Tongue (tissue), 2 donors: Measurements from ENCODE around the gene MUTYH. TPM values are rescaled to one million over a fixed set of nuclear protein-coding genes. Genes with fewer than 3 reads are reported as not detected.
A peak's percentile ranks its signal among the peaks of the same experiment; 100 is the strongest.
"Not testable (repeated sequence)": the region's sequence is repeated elsewhere in the genome, so short reads cannot be mapped to it uniquely, and the experiment has no call there.

Source experiments
- DNase-seq: peaks from one replicate; pipeline ENCODE4 v3.0.0-alpha.2; 2015
- total RNA-seq: library from RNA; depleted of rRNA; stranded (reverse); fragments of >200 nt; gene quantifications from one replicate; pipeline ENCODE4 v1.2.3, GENCODE V29; 2014

The MUTYH gene
- total RNA-seq = 15.9 TPM

DNA sequence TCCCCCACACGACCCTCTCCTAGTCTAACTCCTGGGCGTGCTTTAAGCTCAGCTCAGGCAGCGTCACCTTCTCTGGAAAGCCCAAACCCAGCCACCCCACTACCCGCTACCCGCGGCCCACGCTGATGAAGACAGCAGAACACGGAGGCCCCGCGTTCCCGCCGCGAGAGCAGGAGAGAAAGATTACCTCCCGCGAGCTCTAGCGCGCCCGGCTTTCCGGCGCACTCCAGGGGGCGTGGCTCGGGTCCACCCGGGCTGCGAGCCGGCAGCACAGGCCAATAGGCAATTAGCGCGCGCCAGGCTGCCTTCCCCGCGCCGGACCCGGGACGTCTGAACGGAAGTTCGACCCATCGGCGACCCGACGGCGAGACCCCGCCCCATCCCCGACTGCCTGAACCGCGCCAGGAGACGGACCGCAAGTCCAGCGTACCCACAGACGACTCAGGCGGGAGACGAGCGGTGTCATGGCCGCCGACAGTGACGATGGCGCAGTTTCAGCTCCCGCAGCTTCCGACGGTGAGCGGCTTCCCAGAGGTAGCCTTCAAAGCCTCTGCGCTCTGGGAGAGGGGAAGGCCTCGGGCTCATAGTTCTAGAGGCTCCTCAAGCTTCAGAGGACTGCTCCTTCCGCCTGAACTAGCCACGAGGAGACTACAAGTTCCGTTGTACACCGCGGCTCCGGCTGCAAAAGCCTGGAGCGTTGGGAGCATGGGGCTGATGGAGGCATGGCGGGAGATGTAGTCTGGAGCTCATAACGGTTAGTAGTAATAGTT lies at the start of gene MUTYH, which contains the start of gene TOE1:
Gene MUTYH (minus strand): TSS at position 652 of the 770 bp plus-strand sequence. CDS start 5,935 bp downstream, outside the sequence.
Gene TOE1 (plus strand): TSS at position 382 of the 770 bp plus-strand sequence. CDS start 83 bp downstream, at position 465.
- peak; percentile 94 for DNase-seq

DNA sequence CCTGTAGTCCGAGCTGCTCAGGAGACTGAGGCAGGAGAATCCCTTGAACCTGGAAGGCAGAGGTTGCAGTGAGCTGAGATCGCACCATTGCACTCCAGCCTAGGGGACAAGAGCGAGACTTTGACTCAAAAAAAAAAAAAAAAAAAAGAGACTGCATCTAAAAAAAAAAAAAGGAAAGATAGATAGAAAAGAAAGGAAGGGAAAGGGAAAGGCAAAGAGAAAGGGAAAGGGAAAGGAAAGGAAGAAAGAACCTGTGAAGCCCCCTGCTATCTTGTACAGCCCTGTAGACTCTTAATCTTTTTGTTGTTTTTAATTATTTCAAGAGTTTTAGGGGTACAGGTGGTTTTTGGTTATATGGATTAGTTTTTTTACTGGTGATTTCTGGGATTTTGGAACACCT lies 46.0 kb upstream of the MUTYH start:
- no peak for DNase-seq

DNA sequence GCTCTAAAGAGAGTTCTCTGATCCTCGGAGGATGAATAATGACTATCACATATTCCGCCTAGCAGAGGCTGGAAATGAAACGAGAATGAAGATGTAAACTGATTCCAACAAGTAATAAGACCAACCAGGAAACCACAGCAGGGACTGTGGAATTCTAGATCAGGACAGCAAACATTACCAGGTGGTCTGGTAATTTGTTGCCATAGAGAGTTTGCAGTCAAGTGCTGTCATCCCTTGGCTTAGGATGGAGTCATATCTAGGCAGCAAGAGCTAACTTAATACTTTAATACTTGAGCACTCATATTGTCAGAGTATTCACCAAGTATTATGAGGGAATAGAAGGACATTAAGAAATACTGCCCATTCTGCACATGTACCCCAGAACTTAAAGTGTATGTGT lies 45.1 kb upstream of the MUTYH start:
- no peak for DNase-seq

DNA sequence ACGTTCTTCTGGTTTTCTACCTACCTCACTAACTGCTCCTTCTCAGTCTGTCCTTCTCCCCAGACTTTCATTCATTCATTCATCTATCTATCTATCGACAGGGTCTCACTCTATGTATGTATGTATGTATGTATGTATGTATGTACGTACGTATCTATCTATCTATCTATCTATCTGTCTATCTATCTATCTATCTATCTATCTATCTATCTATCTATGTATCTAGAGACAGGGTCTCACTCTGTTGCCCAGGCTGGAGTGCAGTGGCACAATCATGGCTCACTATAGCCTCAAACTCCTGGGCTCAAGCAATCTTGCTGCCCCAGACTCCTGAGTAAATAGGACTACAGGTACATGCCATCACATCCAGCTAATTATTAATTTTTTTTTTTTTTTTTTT lies 44.0 kb upstream of the MUTYH start:
- DNase-seq = not testable (repeated sequence)

DNA sequence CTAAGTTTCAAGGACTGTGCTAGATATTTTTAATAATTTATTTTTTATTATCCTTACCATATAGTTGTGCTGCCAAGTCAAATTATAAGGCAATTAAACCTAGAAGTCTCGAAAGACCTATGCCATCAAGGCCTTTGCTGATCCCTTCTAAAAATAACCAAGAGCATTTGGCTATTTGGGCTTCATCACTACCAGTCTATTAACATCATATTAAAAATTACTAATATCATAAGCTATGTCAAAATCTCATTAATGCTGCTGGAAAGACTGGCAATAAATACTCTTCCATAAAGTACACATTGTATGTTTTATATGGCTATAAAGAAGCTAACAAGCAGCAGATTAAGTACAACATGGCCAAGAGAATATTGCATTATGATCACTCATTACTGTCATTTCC lies 43.0 kb upstream of the MUTYH start:
- DNase-seq = no peak

DNA sequence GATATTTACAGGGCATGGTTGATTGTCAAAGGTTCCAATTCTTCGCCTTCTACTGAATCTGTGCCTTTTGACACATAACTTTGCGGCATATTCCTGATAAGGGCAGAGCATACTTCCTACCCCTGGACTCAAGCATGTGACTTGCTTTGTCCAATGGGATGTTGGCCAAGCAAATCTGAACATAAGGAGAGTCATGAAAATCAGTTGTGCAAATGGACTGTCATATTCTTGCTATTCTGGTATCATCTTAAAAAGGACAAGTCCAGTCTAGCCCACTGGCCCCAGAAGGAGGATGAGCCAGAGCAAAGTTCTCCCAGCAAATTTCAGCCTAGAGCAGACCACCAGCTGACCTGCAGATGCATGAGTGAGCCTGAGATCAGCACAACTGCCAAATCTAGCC lies 41.0 kb upstream of the MUTYH start:
- no peak for DNase-seq

DNA sequence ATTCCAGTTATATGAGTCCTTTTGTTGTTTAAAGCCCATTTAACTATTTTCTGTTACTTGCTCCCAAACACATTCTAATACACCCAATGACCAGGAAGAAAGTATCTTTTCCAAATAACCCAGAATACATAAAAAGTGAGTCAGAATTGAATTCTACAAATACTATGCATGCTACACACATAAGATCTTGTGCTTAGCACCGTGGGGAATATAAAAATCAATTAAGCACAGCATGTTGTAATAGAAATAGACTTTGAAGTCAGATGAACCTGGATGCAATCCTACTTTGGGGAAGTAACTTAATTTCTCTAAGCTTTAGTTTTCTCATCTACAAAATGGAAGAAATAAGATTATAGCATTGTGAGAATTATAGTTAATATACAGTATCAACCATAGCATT lies 40.5 kb upstream of the MUTYH start:
- DNase-seq = no peak

DNA sequence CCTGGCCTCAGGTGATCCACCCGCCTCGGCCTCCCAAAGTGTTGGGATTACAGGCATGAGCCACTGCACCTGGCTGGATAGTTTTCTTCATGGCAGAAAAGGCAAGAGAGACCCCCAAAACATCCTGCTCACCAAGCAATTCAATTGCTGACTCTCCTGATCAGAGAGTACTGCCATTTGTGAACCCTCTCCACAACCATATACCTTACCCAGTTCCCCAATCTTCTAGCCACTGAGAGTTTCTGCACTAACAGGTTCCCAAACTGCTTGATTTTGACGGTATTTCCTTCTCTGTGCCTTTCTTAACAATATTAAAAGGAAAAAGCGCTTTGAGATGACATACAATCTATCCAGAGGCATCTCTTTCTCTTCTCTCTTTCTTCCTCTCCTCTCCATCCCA lies 39.9 kb upstream of the MUTYH start:
- DNase-seq = no peak

DNA sequence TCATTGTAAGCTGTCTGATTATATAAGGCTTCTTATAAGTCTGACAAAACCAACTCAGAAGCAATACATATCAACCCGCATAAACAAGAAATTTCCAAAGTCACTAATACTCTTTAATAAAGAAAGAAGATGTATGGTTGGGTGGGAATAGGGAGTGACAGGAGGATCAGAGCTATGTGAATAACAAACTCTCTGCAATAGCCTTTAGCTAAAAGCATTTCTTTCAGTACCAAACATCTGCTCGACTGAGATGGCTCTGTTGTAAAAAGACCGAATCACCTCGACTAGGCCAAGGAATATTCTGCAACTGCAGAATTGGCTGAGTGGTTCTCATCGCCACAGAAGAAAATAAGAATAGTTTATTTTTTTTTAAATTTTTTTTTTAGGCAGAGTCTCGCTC lies 39.3 kb upstream of the MUTYH start:
- DNase-seq = no peak

DNA sequence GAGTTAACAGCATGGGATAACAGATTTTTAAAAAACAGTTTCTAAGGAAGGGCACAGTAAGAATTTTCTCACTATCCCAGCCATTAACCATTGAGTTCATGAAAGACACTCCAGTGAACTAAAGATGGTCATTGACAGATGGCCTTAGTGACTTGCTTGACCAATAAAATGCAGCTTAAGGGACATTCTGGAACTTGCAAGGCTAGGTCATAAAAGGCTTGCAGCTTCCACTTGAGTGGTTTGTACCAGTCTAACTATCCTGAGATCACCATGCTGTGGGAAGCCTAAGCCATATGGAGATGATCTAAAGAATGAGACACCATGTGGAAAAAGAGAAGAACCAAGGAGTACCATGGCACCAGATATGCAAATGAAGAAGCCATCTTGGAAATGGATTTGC lies 37.9 kb upstream of the MUTYH start:
- DNase-seq = no peak

DNA sequence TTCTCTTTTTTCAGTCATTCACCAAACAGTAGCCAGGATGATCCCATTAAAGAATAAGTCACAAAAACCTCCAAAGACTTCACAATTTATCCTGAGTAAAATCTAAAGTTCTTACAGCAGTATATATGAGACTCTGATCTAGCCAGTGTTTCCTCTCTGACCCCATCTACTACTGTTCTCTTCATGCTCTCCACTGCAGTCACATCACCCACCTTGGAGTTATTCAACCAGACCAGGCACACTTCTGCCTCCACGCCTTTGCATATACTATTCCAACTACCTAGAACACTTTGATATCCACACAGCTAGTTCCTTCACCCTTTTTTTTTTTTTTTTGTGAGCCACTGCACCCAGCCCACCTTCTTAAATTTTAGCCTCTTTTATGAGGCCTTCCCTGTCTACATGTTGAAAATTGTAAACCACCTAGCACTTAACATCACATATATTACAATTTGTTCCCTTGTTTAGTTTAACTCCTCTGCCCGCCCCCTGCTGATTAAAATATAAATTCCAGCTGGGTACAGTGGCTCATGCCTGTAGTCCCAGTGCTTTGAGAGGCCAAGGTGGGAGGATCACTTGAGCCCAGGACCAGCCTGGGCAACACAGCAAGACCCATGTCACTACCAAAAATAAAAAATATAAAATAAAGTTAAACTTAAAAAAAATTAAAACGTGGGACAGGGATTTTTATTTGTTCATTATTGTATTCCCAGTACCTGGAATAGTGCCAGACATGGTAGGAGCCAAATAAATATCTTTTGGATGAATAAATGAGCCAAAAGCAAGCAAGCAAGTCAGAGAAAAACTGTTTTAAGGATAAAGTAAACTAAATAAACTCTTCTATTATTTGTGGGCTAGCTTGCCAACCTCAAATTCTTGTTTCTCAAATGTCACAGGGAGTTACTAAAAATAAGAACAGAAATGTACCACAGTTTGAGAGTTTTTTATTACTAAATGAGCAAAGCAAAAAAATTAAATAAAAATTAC lies 35.2 kb upstream of the MUTYH start:
- DNase-seq = peak; percentile 30

DNA sequence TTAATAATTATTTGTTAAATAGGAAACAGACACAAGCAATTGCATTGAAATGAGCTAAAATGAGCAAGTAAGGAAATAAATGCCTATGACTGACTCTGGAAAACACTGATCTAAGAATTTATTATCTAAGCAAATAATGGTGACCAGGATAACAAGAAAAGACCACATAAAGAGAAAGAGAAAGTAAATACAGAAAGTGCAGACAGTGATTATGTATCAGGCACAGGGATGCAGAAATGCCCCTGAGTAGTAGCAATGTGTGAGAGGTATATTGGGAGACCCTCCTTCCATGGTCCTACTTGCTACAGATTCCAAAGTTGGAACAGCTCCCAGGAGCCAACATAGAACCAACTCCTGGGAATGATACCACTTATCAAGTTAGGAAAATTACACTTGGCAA lies 33.3 kb upstream of the MUTYH start:
- no peak for DNase-seq

DNA sequence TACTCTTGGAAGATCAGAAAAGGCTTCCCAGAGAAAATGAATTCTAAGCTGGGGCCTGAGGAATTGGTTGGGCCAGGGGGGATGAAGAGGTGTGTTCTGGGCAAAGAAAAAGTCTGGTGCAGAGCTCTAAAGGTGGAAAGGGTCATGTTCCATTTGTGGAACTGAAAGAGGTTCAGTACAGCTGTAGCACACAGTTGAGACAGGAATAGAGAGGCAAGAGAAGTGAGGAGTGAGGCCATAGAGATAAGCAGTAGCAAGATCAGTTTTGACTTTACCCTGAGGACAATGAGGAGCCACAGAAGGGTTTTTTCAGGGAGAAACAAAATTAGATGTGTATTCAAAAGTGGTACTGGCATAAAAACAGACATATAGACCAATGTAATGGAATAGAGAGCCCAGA lies 30.3 kb upstream of the MUTYH start:
- DNase-seq = no peak

DNA sequence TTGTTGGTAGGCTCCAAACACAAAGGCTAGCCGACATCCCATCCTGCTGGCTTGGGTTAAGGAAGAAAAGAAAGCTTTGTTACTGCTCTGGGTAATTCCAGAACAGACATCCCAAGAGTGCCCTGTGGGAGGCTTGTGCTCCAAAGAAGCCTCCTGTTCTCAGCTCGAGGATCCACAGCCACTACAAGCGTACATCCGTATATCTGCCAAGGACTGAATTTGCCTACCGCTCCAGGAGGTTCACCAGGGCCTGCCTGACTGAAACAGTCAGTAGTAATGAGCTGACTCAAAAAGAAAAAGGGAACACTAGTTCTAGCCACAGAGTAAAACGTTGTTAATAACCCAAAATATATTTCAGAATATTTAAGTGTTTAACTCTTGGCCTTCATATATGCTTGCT lies 24.8 kb upstream of the MUTYH start:
- DNase-seq = no peak

DNA sequence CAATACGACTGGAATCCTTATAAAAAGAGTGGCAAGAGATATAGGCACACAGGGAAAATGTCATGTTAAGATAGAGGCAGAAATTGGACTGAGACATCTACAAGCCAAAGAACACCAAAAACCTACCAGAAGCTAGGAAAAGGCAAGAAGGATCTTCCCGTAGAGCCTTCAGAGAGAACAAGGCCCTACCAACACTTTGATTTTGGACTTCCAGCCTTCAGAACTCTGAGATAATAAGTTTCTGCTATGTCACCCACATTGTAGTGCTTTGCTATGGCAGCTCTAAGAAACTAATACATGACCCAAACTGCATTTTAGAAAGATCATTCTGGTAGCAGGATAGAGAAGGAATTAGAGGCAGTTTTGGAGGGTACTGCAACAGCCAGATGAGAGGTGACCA lies 24.1 kb upstream of the MUTYH start:
- no peak for DNase-seq

DNA sequence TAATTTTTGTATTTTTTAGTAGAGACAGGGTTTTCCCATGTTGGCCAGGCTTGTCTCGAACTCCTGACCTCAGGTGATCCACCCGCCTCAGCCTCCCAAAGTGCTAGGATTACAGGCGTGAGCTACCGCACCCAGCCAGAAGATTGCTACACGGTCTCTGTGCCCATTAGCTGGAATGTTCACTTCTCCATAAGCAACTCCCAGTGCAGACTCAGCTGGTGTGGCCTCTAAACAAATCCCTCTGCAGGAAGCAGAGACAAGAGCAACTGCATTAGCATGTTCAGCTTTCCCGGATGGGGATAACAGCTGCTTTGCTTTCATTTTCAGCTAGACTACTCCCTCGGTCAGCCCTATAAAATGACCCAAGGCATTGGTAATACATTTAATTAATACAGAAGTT lies 20.7 kb upstream of the MUTYH start:
- peak; percentile 78 for DNase-seq

DNA sequence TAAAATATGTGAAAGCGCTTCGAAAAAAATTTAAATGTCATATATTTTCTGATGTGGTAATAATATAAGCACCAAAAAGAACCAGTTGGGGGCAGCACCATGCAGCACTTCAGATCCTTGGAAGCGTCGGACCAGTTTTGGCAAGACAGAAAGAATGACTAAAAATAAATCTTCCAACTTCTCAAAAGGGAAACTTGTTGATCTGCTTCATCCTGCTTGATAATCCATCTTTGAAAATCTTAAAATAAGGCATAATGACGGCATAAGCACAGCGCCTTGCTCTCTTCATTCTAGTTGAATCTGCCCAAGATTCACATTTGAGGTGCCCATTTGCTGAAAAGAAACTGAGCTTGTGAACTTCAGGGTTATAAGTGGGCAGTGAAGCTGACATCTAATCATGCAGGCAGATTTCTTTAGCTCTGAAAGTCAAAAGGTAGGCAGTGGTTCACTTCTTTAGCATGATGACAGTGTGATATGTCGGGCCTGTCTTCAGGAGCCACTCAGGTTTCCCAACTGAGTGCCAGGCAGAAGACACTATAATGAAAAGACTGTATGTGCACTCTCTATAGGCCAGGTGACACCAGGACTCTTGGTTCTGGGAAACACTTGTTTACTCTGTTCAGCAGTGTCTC lies 19.8 kb upstream of the MUTYH start:
- peak; percentile 89 for DNase-seq

DNA sequence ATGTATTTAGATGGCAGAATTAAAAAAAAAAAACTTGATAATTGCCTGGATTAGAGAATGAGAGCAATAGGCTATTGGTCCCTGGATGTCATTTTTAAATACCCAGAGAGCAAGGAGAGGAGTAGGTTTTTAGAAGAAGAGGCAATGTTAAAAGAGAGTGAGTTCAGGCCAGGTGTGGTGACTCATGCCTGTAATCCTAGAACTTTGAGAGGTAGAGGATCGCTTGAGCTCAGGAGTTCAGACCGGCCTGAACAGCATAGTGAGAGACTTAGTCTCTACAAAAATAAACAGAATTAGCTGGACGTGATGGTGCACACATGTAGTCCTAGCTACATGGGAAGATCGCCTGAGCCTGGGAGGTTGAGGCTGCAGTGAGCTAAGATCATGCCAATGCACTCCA lies 15.9 kb upstream of the MUTYH start:
- DNase-seq = no peak

DNA sequence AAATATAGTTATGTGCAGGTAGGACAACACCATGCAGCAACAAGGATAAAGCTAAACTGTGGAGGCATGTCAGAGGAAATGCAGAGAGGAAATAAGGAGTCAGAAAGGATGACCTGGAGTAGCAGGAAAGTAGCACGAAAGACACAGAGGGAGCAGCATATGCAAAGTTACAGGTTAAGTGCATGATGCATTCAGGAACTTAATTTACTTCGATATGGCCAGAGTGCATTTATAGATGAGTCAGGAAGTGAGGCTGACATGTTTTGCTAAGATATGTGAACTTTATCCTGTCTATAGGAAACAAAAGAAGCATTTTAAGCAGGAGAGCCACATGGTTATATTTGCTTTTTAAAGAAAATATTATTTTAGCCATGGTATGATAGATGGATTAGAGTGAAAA lies 15.4 kb upstream of the MUTYH start:
- no peak for DNase-seq

DNA sequence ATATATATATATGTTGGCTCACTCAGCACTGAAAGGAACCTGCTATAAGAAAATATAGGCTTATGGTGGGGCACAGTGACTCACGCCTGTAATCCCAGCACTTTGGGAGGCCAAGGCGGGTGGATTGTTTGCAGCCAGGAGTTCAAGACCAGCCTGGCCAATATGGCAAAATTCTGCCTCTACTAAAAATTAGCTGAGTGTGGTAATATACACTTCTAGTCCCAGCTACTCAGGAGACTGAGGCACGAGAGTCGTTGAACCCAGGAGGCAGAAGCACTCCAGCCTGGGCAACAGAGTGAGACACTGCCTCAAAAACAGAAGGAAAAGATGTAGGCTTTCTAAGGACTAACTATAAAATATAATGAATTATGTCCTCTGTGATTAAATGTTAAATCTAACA lies 14.6 kb upstream of the MUTYH start:
- DNase-seq = no peak

DNA sequence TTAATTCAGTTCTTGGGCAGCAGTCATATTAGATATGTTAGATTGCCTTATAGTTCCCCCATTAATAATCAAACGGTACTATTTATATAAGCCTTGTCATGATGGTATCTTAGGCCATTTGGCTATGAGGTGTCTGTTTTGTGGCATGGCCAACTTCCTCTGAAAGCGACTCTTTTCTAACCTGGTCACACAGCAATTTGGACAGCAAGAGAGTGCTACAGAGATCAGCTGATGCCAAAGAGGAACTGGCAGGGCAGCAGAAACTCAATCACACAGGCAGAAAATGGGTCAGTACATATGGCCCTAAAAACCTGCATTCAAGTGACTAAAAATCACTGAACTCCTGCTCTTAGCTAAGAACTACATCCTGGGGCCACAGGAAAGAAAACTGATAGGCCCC lies 13.4 kb upstream of the MUTYH start:
- no peak for DNase-seq

DNA sequence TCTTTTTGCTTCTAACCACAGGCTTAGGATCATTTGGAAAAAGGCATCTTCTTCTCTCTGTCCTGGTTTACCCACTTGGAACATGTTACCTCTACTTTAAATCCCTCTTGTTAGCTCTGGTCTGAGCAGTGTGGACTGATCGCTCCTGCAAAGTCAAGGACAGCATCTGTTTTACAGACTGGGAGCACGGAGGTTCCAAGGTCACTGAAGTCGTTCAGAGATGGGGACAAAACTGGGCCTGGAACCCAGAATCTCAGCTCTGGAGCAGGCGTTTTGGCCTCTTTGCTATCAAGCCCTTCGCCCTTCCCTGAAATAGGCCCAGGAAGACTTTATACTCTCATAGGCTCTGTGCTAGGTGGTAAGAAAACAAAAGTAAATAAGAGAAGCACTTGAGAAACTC lies 11.3 kb upstream of the MUTYH start:
- DNase-seq = no peak
